HG03439 (cell line): Measurements from ENCODE around the gene UTS2B.
"Not testable (repeated sequence)": the region's sequence is repeated elsewhere in the genome, so short reads cannot be mapped to it uniquely, and the experiment has no call there.

ENCODE experiments used
- ATAC-seq: cut with Tn5 transposase; IDR thresholded peaks from one replicate; pipeline ENCODE4 v1.9.1; 2021; ENCODE audit warnings: mild to moderate bottlenecking, moderate library complexity; ENCODE audit not compliant: unreplicated experiment

The UTS2B gene

DNA sequence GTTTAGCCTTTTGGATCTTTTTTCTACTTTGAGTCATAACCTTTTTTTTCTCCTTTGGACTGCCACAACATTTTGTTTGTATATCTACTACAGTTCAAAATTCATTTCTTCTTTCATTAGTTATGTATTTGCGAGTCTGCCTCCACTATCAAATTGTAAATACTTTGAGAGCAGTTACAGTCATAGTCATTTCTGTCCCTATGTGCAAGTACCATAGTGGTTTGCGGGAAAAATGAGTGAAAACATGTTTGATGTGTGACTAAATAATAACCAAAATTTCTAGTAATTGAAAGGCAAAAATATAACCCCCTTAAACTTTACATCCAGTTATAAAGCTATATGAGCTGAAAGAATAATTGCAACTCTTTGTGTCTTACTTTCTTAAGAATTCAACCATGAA, 46.9 kb downstream of the UTS2B start:
- ATAC-seq, result no peak

DNA sequence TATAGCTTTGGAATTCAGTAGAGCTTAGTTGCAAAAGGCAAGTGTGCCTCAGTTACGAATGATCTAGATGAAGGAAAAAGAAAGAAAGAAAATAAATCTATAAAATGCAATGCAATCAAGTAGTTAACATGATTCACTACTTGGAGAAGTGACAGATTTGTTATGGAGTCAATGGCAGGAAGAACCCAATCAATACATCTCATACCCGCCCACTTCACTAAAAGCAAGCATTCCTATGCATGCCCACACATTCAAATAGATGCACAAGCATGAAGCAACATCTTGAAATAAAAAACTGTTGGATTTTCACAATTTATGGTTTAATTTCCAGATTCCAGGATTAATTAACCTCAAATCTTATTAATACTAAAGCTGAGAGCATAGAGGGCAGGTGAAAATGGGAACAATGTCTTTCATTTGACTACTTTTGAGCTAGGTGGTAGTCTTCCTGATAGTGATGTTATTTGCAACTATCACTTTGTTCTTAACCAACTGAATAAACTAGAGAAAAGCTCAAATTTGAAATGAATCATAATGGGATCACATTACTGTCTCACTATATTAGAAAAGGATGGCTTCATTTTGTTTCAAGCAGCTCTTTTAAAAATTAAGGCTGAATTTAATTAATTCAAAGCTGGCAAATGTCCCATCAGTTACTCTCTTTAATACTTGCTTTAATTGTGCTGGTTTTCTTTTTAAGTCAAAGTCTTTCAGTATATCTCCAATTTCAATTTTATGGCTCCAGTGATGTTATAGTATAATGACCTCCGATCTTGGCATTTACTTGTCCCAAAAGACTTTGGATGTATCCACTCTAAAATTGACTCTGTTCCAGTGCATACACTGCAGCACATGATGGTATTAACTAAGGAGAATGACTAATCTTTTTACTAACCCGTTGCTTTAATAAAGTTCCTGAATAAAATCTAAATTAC, 47.8 kb downstream of the UTS2B start:
- ATAC-seq, result no peak

DNA sequence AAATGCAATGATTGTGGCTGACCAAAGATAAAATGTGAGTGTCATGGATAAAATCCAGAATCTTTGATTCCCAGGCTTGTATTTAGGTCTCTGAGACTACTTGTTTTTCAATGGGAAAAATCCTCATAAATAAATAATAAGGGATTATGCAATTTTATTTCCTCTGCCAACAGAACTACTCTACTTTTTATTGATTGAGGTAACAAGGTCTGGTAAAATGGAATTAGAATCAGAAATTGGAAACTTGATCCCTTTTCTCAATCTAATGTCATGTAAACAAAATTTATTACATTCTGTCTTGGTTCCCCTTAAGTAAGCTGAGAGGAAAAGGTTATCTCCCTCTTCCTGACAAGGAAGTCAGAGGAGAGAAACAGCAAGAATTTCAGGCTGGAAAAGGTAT, 49.4 kb downstream of the UTS2B start:
- no peak for ATAC-seq

DNA sequence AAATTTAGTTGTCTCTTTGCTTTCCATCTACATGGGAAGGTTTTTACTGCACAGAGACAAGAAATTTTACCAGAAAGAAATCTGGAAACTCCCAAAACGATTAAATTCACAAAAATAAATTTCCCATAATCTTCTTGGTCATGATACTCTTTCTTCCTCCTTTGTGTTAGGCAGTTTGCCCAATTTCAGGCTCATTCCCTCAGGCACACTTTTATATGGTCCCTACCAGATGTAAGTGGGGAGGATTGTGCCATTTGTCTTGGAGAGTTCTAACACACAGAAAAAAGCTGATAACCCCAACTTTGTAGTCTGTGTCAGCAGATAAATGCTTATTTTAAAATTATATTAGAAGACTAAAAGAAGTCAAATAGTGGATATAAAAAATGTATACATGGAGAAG, 50.2 kb downstream of the UTS2B start:
- no peak for ATAC-seq

DNA sequence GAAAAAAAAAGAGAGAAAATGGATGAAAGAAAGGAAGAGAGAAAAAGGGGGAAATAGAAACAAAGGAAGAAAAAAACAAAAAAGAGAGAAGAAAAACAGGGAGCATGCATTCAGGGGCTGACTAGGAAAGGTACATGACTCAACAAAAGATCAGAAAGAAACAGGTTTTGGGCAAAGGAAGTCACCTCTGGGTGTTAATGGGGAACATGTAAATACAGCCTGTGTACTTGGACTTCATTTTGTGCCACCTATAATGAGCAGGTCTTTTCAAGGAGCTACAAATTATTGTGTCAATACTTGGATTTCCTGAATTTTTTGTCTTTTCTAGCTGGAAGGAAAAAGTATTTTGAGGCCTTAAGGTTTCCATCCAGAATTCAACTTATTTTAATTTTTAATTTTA, 54.6 kb downstream of the UTS2B start:
- no peak for ATAC-seq

DNA sequence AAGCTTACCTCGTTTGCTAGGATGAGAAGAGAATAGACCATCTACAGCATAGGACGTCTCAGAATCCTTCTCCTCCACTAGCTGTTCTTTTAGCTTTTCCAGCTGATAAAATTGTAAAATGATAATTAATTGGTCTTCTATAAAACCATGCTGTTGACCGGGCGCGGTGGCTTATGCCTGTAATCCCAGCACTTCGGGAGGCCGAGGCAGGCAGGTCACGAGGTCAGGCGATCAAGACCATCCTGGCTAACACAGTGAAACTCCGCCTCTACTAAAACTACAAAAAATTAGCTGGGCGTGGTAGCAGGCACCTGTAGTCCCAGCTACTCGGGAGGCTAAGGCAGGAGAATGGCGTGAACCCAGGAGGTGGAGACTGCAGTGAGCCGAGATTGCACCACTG, 55.1 kb downstream of the UTS2B start:
- ATAC-seq, result not testable (repeated sequence)

DNA sequence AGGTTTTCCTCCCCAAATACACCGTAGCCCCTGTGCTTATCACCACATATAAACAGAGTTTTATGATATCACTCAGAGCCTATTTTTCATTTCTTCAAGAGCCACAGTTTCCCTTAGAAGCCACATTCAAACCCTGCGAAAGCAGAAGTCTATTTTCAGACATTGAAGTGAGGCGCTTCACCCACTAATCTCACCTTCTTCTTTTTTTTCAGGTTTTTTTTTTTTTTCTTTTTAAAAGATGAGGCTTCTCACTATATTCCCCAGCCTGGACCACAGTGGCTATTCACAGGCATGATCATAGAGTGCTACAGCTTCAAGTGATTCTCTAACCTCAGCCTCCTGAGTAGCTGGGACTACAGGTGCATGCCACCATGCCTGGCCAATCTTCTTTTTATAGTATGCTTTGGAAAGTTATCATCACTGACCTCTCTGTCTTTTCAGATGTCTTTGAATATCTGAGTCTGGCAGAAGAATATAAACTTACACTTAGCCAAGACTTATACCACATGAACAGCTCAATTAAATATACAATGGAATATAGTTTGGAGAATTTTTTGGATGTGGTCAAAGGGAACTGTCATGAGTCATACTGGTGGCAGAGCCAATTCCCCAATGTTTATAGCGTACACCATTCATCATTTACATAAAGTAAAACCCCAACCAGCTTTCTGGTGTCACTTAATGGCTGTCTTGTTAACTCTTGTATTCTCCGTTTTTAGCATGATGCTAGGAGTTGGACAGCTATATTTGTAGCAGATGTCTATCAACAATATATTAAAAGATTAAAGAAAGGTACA, 60.8 kb downstream of the UTS2B start:
- ATAC-seq, result no peak

DNA sequence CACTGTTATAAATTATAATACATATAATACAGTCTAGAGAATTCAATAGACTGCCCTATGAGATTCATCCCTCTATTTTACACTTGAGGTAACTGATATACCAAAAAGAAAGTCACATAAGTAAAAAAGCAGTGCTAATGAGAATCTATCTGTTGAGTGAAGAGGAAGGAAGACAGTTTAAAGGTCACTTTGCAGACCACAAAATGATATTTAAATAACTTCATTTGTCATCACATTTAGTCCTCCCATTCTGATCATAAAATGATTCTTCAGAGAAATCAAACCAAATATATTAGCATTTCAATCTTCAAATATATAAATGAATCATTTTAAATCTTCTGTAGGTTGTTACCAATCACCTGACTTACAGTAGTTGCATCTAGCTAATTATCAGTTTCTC, 61.6 kb downstream of the UTS2B start:
- no peak for ATAC-seq

DNA sequence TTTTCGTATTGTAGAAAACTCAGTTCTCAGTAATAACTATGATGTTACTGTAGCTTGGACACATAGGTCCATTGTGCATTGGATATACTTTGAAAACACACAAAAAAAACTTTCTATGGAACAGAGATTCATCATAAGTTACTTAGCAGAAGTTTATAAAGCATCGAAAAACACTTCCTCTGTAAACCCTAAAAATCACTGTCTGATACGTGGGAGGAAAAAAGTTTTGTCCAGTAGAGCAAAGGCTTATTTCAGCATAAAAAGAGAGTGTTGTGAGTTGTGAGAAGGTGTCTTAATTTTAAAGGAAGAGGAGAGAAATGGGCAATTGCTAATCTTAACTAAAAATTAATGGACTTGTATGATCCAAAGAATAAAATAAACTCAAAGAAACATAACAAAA, 66.5 kb downstream of the UTS2B start:
- ATAC-seq, result no peak

DNA sequence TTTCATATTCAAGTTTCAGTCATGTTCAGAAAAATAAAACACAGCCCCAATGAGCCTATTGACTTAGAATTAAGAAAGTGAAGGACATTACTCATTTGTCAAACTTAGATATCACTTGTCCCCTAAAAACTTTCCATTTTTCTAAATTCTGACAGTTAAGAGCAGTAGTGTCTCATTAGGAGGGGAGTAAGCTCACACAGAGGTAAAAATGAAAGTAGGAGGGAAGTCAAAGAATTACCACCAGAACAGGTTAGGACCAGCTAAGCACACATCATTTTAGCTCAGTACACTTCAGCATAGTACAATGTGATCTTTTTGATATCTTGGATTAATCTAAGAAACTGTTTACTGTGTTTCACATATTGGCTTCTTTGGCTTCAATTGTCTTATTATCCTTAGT, 67.0 kb downstream of the UTS2B start:
- peak; percentile 75 for ATAC-seq

DNA sequence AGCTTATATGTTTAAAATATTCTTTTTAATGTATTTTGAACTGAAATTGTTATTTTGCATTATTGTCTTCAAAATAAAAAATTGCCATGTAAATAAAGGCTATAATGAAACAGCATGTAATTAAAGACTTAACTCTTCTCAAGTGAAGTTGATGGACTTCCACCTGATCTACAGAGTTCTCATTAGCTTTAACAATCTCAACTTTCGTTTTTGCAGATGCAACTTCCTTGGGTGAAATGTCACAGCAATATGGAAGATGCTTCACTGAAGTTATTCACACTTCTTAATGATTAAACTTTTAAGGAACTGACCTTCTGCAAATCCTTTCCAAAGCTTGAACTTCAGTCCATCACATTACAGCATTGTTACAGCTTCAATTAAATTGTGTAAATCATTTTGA, 67.7 kb downstream of the UTS2B start:
- ATAC-seq, result no peak

DNA sequence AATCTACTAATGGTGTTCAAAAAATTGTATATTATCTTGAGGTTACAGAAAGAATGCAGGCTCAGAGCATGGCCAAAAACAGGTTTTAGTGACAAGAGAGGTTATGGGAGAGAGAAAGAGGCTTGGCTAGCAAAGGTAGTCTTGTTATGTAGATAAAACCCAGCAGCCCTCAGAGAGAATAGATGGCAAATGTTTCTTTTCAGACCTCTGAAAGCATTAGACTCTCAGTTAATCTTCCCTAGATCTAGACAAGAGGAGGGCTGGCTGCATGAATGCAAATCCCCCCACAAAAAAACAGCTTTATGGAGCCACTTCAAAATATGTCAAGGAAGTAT, 69.1 kb downstream of the UTS2B start:
- no peak for ATAC-seq

DNA sequence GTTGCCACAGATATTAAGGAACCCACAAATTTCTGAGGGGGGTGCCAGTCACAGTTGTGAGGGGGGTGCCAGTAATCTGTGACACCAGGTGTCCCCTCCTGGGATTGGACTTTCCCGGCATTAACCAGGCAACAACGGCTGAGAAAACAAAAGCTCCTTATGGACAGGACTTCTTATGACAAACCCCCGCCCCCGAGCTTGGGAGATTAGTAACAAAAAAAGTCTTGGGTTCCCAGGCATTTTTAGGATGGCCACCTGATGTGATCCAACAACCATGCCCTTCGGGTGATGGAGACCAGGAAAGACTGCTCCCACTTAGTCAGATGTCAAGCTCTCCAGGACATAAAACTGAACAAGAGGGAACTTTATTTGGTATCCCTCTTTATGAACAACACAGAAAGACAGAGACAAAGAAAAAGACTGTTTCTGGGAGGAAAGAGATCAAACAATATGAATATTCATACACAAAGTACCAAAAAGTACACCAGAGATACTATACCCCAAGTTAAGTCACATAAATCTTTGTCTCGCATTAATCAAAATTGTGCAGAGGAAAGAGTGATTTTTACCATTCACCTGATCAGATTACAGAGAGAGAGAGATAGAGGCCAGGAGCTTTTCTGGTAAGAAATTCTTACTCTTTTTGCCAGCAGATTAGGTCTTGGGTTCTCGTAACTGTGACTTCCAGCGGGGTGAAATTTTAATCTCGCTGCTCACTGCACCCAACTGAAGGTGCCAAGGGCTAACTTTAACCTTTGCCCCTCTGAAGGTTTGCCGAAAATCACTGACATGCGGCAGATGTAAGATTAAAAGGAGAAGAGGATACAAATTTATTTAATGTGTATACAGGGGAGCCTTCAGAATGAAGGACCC, 69.7 kb downstream of the UTS2B start:
- ATAC-seq, result no peak

DNA sequence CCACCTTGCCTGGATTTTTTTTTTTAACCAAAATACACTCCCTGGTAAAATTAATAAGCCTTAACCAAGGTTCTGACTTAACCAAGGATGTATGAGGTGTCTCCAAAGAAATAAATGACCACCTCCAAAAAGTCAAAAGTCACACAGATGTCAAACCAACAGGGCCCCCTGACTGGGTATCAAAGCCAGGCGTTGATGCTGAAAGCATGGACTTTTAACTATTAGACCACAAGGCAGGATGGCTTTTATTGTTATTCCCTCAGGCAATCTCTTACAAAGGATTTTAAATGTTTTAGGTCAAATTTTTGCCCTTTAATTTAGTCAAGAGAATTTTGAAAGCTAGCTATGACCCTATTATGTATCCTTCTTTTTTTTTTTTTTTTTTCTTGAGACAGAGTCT, 70.8 kb downstream of the UTS2B start:
- no peak for ATAC-seq

DNA sequence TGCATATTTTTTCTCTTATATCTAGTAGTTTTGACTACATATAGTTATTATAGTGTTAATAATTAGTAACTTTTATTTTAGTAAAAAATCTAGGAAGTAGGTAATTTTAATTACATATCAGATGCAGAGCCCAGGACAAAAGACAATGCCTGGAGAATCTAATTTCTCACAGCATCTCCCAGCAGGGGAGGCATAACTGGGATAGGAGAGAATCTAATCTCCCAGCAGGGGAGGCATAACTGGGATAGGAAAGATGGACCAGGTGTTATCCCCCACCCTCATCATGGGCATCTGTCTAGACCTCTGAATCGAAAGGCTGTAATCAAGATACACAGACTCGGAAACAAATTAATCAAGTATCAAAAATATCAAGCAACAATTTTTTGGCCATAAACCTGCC, 73.0 kb downstream of the UTS2B start:
- no peak for ATAC-seq

DNA sequence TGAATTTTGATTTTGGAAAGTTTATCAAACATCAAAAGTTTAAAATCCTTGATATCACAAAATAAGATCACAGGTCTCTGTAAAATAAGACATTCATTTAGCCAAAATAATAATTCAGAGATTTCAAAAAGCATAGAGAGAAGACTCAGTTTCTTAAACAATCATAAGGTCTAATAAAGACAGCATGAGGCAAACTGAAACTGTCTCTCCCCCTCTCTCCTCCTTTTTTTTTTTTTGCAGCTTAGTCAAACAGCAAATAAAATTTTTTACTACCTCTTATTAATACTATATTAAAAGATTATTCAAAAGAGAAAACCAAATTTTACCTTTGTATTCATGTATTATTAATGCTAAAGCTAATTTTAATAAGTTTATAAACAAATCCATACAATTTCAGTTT, 73.9 kb downstream of the UTS2B start:
- no peak for ATAC-seq

DNA sequence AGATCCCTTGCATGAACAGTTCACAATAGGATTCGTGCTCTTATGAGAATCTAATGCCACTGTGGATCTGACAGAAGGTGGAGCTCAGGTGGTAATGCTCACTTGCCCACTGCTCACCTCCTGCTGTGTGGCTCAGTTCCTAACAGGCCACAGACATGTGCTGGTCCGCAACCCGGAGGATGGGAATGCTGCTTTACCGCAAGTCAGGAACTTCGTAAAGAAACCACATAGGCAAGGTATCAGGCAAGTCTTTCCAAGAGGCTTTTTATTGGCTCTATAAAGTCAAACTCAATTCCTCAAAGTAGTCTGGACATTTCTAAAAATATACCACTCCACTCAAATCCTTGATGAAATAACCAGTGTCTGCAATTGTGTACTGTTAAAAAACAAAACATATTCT, 75.2 kb downstream of the UTS2B start:
- no peak for ATAC-seq

DNA sequence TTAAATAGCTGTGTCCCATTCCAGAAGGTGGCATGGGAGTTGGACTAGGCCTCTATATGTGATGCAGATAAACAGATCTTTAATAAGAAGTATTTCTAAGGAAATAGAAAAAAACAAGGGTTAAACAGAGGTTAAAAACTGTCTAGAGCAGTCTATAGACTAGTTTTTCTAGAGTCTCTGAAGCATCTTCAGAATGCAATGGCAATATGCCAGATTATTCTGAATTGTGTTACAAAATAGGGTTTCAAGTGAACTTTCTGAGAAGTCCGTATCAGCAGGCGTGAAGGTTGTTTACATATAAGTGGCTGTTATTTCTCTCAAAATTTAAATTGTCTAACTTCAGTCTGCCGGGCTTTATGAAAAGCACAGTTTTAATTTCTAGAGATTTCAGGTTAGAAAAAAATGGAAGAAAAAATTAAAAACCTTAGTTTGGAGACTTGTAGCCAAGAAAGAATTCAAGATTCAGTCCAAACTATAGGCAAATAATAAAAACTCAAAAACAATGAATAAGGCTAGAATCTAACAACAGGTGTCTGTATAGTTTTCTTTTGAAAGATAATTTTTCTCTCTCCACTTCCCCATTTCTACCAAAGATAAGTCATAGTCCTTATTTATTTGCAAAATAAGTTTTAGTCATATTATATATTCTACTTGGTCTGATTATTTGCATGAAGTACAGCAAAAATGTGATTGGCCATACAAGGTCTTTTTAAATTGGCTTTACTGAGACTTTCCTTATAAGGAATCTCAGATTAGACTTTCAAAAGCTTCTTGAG, 76.0 kb downstream of the UTS2B start:
- ATAC-seq, result no peak

DNA sequence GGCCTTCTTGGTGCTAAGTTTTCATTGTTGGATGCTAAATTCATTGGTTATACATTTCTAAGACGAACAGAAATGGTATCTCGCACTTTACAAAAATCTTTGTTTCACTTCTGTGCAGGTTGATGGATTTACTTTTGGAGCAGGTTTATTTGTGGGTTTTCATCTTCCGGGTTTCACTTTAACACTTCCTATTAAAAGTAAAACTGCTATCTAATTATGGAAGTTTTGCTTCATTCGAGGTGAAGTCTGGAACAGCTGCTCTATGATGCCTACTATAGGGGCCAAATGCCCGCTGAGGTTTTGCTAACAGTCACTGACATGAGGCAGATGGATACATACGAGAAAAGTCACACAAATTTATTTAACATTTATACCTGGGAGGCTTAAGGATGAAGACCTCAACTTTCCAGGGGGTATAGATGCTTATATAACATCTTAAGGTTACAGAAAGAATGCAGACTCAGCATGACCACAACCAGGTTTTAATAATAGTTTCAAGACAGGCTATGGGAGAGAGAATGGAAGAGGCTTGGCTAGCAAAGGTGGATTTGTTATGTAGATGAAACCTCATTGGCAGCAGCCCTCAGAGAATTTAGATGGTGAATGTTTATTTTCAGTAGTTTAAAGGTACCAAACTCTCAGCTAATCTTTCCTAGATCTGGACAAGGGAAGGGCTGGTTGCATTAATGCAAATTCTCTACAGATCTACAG, 77.1 kb downstream of the UTS2B start:
- ATAC-seq, result no peak

DNA sequence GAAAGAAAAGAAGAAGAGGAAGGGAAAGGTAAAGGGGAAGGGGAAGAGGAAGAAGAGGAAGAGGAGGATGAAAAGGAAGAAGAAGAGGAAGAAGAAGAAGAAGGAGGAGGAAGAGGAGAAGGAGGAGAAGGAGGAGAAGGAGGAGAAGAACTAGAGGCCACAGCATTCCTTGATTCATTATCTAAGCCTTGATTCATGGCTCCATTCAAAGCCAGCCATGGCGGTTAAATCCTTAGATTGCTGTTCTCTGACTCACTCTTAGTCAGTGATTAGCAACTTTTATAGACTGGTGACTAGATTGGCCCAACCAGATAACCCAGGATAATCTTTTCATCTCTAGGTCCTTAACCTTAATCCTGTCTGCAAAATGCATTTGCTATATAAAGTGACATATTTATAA, 83.7 kb downstream of the UTS2B start:
- no peak for ATAC-seq
